ENCODE results near the gene COL10A1.

- TF ChIP-seq CEBPB (IDR thresholded peaks at IDR 0.05; ENCODE audit: low read depth, low read length) (no peak), CTCF (conservative IDR thresholded peaks at IDR 0.05; ENCODE audit: low read depth, low read length) (no peak), MXI1 (IDR thresholded peaks at IDR 0.05; ENCODE audit: borderline replicate concordance, low read depth, low read length) (no peak), POLR2A (IDR thresholded peaks at IDR 0.05; ENCODE audit: low read depth, low read length) (no peak), MAFK (IDR thresholded peaks at IDR 0.05; ENCODE audit: low read depth, low read length) (no peak)
Observed at GRCh38 chr6:116133453-116133852, 7.5 kb upstream of the COL10A1 start.
